ENCODE data around the gene EDIL3.

DNA sequence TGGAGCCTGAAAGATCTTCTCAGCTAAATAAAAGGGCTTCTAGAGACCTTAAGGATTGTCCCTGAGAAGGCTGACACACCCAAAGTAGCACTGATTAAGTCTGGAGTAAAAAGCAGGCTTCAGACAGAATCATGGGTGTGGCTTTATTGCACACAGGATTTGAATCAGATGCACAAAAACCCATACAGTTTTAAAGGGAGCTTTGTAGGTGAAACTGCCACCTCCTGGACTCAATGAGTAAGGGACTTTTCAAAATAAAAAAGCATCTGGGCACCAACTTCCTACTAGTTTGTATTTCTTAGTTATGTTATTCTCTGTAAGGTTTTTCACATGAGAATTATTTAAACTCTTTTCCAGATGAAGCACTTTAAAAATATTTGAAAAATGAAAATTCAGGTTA lies 129.4 kb downstream of the EDIL3 start:
- TF ChIP-seq, protein P1, sequence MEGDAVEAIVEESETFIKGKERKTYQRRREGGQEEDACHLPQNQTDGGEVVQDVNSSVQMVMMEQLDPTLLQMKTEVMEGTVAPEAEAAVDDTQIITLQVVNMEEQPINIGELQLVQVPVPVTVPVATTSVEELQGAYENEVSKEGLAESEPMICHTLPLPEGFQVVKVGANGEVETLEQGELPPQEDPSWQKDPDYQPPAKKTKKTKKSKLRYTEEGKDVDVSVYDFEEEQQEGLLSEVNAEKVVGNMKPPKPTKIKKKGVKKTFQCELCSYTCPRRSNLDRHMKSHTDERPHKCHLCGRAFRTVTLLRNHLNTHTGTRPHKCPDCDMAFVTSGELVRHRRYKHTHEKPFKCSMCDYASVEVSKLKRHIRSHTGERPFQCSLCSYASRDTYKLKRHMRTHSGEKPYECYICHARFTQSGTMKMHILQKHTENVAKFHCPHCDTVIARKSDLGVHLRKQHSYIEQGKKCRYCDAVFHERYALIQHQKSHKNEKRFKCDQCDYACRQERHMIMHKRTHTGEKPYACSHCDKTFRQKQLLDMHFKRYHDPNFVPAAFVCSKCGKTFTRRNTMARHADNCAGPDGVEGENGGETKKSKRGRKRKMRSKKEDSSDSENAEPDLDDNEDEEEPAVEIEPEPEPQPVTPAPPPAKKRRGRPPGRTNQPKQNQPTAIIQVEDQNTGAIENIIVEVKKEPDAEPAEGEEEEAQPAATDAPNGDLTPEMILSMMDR (IDR thresholded peaks at IDR 0.05) = peak in 3 of 5 experiments; percentile 15 to 38 (median 36)
- TF ChIP-seq POLR2AphosphoS5 (IDR thresholded peaks at IDR 0.05) = no peak
